Islet of Langerhans (tissue), 1 donor: ENCODE data around the gene ING2.
"Not testable (repeated sequence)": the region's sequence is repeated elsewhere in the genome, so short reads cannot be mapped to it uniquely, and the experiment has no call there.

Experiments used
- FAIRE-seq: peaks from one replicate; lab custom pipeline; 2011; peaks lifted over from hg19 to GRCh38; lab: Jason Lieb, UNC

The ING2 gene

GRCh38 chr4:183550345-183551093 lies 45.7 kb downstream of the ING2 start:
- no peak for FAIRE-seq

DNA sequence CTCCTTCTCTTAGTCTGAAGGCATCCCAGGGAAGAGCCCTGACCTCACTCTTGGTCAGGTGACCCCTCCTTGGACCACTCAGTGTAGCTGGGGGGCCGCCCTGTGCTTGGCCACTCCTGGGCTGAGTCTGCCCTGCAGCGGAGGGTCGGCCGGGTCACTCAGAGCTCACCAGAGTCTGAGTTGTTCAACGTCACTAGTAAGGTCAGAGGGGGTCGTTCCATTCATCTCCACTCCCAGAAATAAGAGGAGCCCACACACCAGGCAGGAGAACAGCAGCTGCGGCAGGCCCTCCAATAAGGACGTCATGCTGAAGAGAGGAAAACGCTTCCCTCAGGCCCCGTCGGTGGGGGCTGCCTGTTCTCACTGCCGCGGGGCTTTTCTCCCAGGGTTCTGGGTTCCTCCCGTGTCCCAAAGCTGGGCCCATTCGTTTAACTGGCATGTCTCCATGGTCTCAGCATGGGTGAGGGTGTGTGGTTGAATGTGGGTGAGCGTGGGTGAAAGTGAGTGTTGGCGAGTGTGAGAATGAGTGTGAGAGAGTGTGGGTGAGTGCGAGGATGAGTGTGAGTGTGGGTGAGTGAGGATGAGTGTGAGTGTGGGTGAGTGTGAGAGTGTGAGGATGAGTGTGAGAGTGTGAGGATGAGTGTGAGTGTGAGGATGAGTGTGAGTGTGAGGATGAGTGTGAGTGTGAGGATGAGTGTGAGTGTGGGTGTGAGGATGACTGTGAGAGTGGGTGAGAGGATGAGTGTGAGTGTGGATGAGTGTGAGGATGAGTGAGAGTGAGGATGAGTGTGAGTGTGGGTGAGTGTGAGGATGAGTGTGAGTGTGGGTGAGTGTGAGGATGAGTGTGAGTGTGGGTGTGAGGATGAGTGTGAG lies 47.7 kb downstream of the ING2 start:
- FAIRE-seq = no peak

DNA sequence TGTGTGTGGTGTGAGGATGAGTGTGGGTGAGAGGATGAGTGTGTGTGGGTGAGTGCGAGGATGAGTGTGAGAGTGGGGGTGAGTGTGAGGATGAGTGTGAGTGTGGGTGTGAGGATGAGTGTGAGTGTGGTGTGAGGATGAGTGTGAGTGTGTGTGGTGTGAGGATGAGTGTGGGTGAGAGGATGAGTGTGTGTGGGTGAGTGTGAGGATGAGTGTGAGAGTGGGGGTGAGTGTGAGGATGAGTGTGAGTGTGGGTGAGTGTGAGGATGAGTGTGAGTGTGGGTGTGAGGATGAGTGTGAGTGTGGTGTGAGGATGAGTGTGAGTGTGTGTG lies 48.3 kb downstream of the ING2 start:
- FAIRE-seq = not testable (repeated sequence)

DNA sequence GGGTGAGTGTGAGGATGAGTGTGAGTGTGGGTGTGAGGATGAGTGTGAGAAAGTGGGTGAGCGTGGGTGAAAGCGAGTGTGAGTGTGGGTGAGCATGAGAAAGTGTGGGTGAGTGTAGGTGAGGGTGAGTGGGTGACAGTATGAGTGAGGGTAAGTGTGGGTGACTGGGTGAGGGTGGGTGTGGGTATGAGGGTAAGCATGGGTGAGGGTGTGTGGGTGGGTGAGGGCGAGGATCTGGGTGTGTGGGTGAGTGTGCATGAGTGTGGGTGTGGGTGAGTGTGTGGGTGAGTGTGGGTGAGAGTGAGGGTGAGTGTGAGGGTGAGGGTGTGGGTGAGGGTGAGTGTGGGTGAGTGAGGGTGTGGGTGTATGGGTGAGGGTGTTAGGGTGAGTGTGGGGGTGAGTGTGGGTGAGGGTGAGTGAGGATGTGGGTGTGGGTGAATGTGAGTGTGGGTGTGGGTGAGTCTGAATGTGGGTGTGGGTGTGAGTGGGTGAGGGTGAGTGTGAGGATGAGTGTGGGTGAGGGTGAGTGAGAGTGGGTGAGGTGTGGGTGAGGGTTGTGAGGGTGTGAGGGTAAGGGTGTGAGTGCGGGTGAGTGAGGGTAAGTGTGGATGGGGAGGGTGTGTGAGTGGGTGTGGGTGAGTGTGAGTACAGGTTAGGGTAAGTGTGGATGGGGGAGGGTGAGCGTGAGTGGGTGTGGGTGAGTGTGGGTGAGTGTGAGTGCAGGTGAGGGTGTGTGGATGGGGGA lies 48.9 kb downstream of the ING2 start:
- FAIRE-seq = no peak

- FAIRE-seq = no peak
Observed at GRCh38 chr4:183554346-183554686, 49.5 kb downstream of the ING2 start.

- no peak for FAIRE-seq
Observed at GRCh38 chr4:183554878-183555585, 50.2 kb downstream of the ING2 start.

- no peak for FAIRE-seq
Observed at GRCh38 chr4:183556947-183557346, 52.1 kb downstream of the ING2 start.

GRCh38 chr4:183557611-183558010 lies 52.8 kb downstream of the ING2 start:
- no peak for FAIRE-seq

DNA sequence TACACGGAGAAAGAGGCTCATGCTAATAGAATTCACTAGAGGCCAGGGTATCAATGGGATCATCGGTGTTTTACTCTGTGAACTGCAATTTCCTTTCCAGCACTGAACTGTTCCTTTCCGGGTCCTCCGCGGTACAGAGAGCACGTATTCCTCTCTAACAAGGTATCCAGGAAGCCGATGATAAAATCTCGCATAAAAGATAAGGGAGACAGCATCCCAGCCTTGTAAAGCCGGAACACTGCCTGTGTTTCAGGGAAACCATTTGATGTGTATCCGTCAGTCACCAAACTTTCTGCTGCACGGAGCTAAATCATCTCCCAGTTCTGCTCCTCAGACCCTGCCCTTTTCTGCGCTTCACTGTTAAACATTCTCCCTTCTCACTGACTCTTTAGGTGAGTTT lies 54.0 kb downstream of the ING2 start:
- FAIRE-seq = no peak

GRCh38 chr4:183561905-183562304 lies 57.0 kb downstream of the ING2 start:
- no peak for FAIRE-seq
